Endothelial cell of umbilical vein (primary cell): Measurements from ENCODE around the gene GDPGP1. TPM values are rescaled to one million over a fixed set of nuclear protein-coding genes. Genes with fewer than 3 reads are reported as not detected.
A peak's percentile ranks its signal among the peaks of the same experiment; 100 is the strongest.

Experiments
- BruUV-seq: library from RNA; stranded (reverse); fragments of 400-500 nt; replicated peaks from 2 replicates; lab custom pipeline; 2021; lab: Mats Ljungman, UMichigan
- CTCF ChIA-PET: fragments of 300-600, 350-600 bp; sonication (Branson Sonifier 250); formaldehyde crosslinking; loops from one replicate; lab custom pipeline; 2021; ENCODE audit warnings: antibody characterized with exemption, inconsistent platforms; lab: Charles Lee
- POLR2A ChIA-PET: fragments of 300-600, 350-600 bp; sonication (Branson Sonifier 250); formaldehyde crosslinking; loops from one replicate; lab custom pipeline; 2021; ENCODE audit warnings: antibody characterized with exemption, inconsistent platforms; lab: Charles Lee
- DNase-seq: peaks from one replicate; pipeline ENCODE4 v3.0.0-alpha.2; 2011; ENCODE audit warnings: low read depth, low spot score
- FAIRE-seq: peaks from 2 replicates; lab custom pipeline; 2011; peaks lifted over from hg19 to GRCh38; lab: Jason Lieb, UNC
- H2AFZ ChIP-seq: 2 replicates; pipeline ENCODE4 v1.6.0; 2012; ENCODE audit warnings: low read depth, low read length, control low read depth, inconsistent platforms
- H3K27ac ChIP-seq: 2 replicates; pipeline ENCODE4 v1.5.1; 2011; ENCODE audit warnings: low read depth, mild to moderate bottlenecking, control low read depth, low read length, moderate library complexity; ENCODE audit not compliant: insufficient read depth
- H3K27me3 ChIP-seq, 2 experiments: 2 replicates each; pipeline versions ENCODE4 v1.6.0 to v1.6.1; 2011; ENCODE audit warnings: low read length in 2 of 2, mixed read lengths in 1 of 2; ENCODE audit not compliant: control insufficient read depth in 2 of 2, insufficient read depth in 2 of 2
- H3K36me3 ChIP-seq, 2 experiments: 2 replicates in 1 of 2; 3 replicates in 1 of 2; pipeline ENCODE4 v1.5.1; 2011; ENCODE audit warnings: low read length in 2 of 2, mild to moderate bottlenecking in 1 of 2, moderate library complexity in 1 of 2; ENCODE audit not compliant: control insufficient read depth in 2 of 2, insufficient read depth in 2 of 2; ENCODE audit errors: extremely low read depth in 1 of 2
- H3K4me1 ChIP-seq: 3 replicates; pipeline ENCODE4 v1.5.1; 2011; ENCODE audit warnings: mild to moderate bottlenecking, low read length; ENCODE audit not compliant: control insufficient read depth, insufficient read depth; ENCODE audit errors: extremely low read depth
- H3K4me2 ChIP-seq: 2 replicates; pipeline ENCODE4 v1.6.1; 2011; ENCODE audit warnings: low read length, control low read depth, mixed read lengths; ENCODE audit not compliant: insufficient read depth
- H3K4me3 ChIP-seq, 3 experiments: fragments of 200-600 bp in 1 of 3; sonication (generic), shearing (Covaris generic) in 1 of 3; replicated peaks in 1 of 3; 2 replicates each; pipeline ENCODE4 v1.5.1; 2011 to 2016; ENCODE audit warnings: control low read depth in 3 of 3, low read length in 3 of 3, mild to moderate bottlenecking in 2 of 3, inconsistent platforms in 1 of 3, low read depth in 1 of 3, moderate library complexity in 1 of 3; ENCODE audit not compliant: insufficient read depth in 1 of 3
- H3K79me2 ChIP-seq: 2 replicates; pipeline ENCODE4 v1.6.0; 2012; ENCODE audit warnings: low read length, inconsistent platforms; ENCODE audit not compliant: control insufficient read depth, insufficient read depth
- H3K9ac ChIP-seq: replicated peaks from 2 replicates; pipeline ENCODE3; 2011; ENCODE audit warnings: low read length, control low read depth; ENCODE audit not compliant: insufficient read depth; ENCODE audit errors: extremely low read depth
- H3K9me1 ChIP-seq: replicated peaks from 3 replicates; pipeline ENCODE4 v1.6.0; 2011; ENCODE audit warnings: mild to moderate bottlenecking, low read length; ENCODE audit not compliant: control insufficient read depth, insufficient read depth; ENCODE audit errors: extremely low read depth
- H3K9me3 ChIP-seq: replicated peaks from 2 replicates; pipeline ENCODE4 v1.5.1; 2012; ENCODE audit warnings: low read length, inconsistent platforms; ENCODE audit not compliant: control insufficient read depth, insufficient read depth
- H4K20me1 ChIP-seq: replicated peaks from 2 replicates; pipeline ENCODE3; 2011; ENCODE audit warnings: mild to moderate bottlenecking, low read length; ENCODE audit not compliant: control insufficient read depth, insufficient read depth; ENCODE audit errors: extremely low read depth
- CTCF ChIP-seq, 2 donors: IDR thresholded peaks; 1 replicate in 1 of 2; 2 replicates in 1 of 2; pipeline ENCODE4 v1.5.1; 2011; ENCODE audit warnings: low read length in 2 of 2, mild to moderate bottlenecking in 2 of 2, moderate library complexity in 2 of 2, control low read depth in 1 of 2, inconsistent platforms in 1 of 2, low read depth in 1 of 2; ENCODE audit not compliant: insufficient read depth in 1 of 2; ENCODE audit errors: extremely low read depth in 1 of 2
- EZH2 ChIP-seq: IDR thresholded peaks from 2 replicates; pipeline ENCODE4 v1.6.1; 2012; ENCODE audit warnings: borderline replicate concordance, low read depth, mild to moderate bottlenecking, moderate library complexity, low read length, inconsistent platforms; ENCODE audit not compliant: severe bottlenecking
- POLR2A ChIP-seq: IDR thresholded peaks from 2 replicates; pipeline ENCODE4 v1.6.1; 2012; ENCODE audit warnings: low read depth, mild to moderate bottlenecking, control low read depth, low read length
- POLR2AphosphoS5 ChIP-seq: IDR thresholded peaks from 2 replicates; pipeline ENCODE4 v1.6.1; 2012; ENCODE audit warnings: low read depth, mild to moderate bottlenecking, control low read depth, low read length, moderate library complexity; ENCODE audit not compliant: insufficient read depth
- dilution Hi-C: fragments of 300-500 bp; cut with MboI; formaldehyde crosslinking; loops from one replicate; pipeline ENCODE4 v1.15.0; 2019; ENCODE audit warnings: low sequenced_read_pairs; ENCODE audit not compliant: extremely low pct_ligation_motif_present
- intact Hi-C: fragments of 100-400 bp; cut with micrococcal nuclease; formaldehyde crosslinking; loops from one replicate; pipeline ENCODE4 v1.10.0; 2022
- polyA plus RNA-seq, 4 experiments: library from polyadenylated mRNA; depleted of rRNA in 3 of 4; stranded (reverse) in 3 of 4; unstranded in 1 of 4; fragments of >200 nt; gene quantifications; 2 replicates each; pipeline versions ENCODE4 v1.2.1 to v1.2.3, GENCODE V29; 2011 to 2012; ENCODE audit warnings: missing spikeins in 1 of 4
- total RNA-seq: library from RNA; stranded (reverse); gene quantifications from 2 replicates; pipeline ENCODE4 v1.2.3, GENCODE V29; 2021

GDPGP1 gene
- total and polyA plus RNA-seq, 2 donors (not counting 3 experiments of a cell fraction or from before 2014, with no cell fraction given): 4.8 to 7.2 TPM

DNA sequence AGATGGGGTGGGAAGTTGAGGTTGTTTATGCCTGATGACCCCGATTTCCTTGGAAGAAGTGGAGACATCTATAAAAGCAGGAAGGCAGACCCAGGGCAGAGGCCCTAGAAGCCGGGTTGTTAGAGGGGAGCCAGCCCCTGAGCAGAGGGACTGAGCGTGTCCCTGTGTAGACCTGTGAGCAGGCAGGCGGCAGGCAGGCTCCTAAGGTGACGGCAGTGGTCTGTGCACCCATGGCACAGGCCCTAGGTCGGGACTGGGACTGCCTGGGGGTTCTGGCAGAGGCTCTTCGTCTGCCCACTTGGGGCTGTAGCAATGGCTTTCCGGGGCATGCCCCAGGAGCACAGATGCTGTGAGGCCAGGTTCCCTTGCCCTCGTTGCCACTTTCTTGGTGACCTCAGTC lies 23.0 kb upstream of the GDPGP1 start:
- ChIA-PET CTCF (interaction anchor here (1.5 kb wide), 1 partner anchor 10 kb away, joined by 5 read pairs; the partner anchor contains the start of gene SEMA4B), POLR2A (interaction anchor here (0.7 kb wide), 1 partner anchor 720 kb away, joined by 3 read pairs; no protein-coding TSS in a partner anchor)
- no peak overlapping the region for H3K4me2 ChIP-seq
- H3K4me3 ChIP-seq: no peak overlapping the region
- no peaks in the 10 kb centered on the region for H3K79me2 ChIP-seq
- no peak overlapping the region for H3K27ac ChIP-seq
- no peak overlapping the region for H2AFZ ChIP-seq
- H3K4me1 ChIP-seq: peaks cover 12% of the 10 kb centered on the region
- no TSS peak for BruUV-seq
- no peak for TF ChIP-seq POLR2A
- no peak for TF ChIP-seq EZH2
- TF ChIP-seq POLR2AphosphoS5: no peak
- no peak for TF ChIP-seq CTCF (IDR thresholded peaks at IDR 0.05; ENCODE audit: extremely low read depth in 1 of 2, insufficient read depth in 1 of 2, low read depth in 1 of 2, low read length in 2 of 2)
- H3K9me1 ChIP-seq: no peaks in the 10 kb centered on the region
- DNase-seq (no peak), FAIRE-seq (peak; percentile 4)
- intact Hi-C loops: loop anchor here (1.0 to 10.0 kb wide), 2 partner anchors 8 to 316 kb away; partner anchors contain the start of gene AP3S2
- H3K9me3 ChIP-seq: no peaks in the 10 kb centered on the region
- H3K36me3 ChIP-seq: no peaks in the 10 kb centered on the region
- no peak overlapping the region for H3K9ac ChIP-seq
- no peaks in the 10 kb centered on the region for H4K20me1 ChIP-seq
- dilution Hi-C loops: loop anchor here (10.0 kb wide), 1 partner anchor 66 kb away; no protein-coding TSS in a partner anchor
- no peaks in the 10 kb centered on the region for H3K27me3 ChIP-seq
